Middle frontal gyrus (tissue), 1 donor: ENCODE results near the gene LPAR3.
A peak's percentile ranks its signal among the peaks of the same experiment; 100 is the strongest.

Experiments used
- DNase-seq: peaks from one replicate; pipeline ENCODE4 v3.0.0-alpha.2; 2015; ENCODE audit warnings: low spot score; ENCODE audit errors: extremely low spot score

Gene LPAR3

GRCh38 chr1:84776639-84777038 is 116.4 kb downstream of the LPAR3 start:
- DNase-seq: no peak

GRCh38 chr1:84775535-84775920 is 117.5 kb downstream of the LPAR3 start:
- DNase-seq: no peak

GRCh38 chr1:84774669-84775534 is 118.1 kb downstream of the LPAR3 start:
- no peak for DNase-seq

- no peak for DNase-seq
These were observed 119.0 kb downstream of the LPAR3 start for GRCh38 chr1:84773933-84774497.

DNA sequence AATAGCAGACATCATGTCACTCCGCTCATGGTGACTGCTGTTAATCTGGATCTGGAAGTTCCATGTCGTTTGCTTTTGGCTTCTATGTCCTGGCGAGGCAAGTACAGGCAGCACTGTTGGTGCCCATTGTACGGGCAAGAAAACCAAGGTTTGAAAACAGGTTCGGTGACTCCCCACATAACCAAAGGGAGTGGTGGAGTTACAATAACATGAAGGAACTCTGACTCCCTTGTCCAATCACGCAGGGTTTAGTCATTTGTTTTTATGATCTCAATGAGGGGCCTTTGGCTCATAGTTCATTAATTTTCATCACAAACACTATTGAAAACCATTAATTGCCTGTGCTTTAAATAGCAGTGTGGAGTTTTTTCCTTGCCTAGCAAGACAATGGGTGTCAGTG is 119.8 kb downstream of the LPAR3 start:
- no peak for DNase-seq

GRCh38 chr1:84772428-84772943 is 120.5 kb downstream of the LPAR3 start:
- DNase-seq: peak; percentile 83

DNA sequence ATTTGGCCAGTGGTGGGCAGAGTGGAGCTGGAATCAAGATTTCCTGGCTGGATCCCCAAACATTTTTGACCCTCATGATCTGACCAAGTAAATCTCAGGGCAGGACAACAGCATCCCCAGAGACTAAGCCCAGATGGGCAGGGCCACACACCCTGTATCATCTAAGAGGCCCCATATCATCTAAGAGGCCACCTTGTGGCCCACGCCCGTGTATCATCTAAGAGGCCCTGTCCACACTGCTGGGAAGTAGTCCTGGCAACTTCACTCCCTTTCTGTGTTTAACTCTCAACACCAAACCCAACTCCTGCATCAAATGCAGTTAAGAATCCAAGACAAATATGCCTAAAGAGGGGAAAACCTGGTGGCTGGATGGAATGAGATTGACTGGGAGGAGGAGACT is 121.1 kb downstream of the LPAR3 start:
- DNase-seq: no peak

- no peak for DNase-seq
These were observed 122.5 kb downstream of the LPAR3 start for GRCh38 chr1:84770481-84770880.

DNA sequence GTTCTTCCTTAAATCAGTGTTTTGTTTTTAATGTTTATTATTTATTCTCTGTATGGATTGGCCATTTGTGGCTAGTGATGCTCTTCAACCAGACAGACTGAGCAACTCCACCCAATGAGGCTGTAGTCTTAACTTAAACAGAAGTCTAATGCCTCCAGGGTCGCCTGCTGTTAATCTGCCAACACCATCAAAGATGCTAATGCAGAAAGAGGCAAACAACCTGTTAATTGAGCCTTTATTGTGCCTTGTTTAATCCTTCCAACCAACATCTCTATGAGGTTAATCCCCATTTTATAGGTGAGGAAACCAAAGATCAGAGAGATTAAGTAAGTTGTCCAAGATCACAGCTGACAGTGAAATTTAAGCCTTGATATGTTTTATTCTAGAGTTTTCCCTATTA is 123.4 kb downstream of the LPAR3 start:
- no peak for DNase-seq

DNA sequence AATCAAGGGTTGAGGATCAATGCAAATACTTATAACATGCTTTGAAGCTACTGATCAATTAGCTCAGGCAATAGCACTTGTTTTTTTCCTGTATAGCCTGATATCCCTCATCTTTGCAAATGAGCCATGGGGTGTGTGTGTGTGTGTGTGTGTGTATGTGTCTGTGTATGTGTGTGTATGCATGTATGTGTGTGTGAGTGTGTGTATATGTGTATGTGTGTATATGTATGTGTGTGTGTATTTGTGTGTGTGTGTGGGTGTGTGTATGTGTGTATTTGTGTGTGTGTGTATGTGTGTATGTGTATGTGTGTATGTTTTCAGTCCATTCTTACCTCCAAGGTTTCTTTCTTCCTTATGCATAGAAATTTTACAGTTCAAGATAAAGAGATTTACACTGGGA is 124.4 kb downstream of the LPAR3 start:
- DNase-seq: no peak

DNA sequence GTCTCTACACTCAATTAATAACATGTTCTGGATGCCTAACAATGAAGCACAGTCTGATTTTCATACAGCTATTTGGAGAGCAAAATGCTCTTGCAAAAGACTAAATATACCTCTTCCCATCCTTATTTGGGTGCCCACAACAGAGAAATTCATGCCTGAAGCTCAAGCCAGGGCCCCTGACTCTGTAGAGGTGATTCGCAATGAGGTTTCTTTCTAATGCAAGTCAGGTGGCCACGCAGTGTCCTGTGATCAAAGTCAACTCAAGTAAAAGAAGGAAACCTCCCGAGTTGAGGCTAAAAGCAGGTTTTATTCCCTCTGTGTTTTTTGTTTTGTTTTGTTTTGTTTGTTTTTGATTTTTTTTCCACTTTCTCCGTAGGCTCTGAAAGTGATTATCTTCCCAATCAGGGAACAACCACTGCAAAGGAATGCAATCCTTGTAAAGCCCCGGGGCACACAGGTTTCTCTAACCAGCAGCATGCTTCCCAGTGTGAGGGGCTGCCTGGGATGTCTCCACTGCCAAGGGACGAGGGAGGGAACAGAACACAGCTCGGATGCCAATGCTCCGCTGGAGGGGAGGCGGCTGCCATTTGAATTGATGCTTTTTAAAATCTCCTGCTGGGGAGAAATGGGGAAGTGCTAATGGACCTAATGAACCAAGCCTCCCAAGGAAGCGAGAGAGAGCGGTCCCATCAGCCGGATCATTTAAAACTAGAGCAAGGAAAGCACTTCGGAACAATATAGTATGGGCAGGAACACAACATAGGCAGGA is 128.9 kb downstream of the LPAR3 start:
- no peak for DNase-seq

- no peak for DNase-seq
These were observed 130.3 kb downstream of the LPAR3 start for GRCh38 chr1:84762664-84763063.
